GM20000 (cell line): ENCODE results near the gene GHRH.

Source experiments
- DNase-seq: peaks from one replicate; pipeline ENCODE4 v3.0.0; 2012; ENCODE audit warnings: low spot score
- TF ChIP-seq, protein P1 (sequence below): IDR thresholded peaks from 2 replicates; pipeline ENCODE4 v1.5.1; 2012; ENCODE audit warnings: mild to moderate bottlenecking, control low read depth; ENCODE audit errors: extremely low read depth, missing control alignments

Gene GHRH

DNA sequence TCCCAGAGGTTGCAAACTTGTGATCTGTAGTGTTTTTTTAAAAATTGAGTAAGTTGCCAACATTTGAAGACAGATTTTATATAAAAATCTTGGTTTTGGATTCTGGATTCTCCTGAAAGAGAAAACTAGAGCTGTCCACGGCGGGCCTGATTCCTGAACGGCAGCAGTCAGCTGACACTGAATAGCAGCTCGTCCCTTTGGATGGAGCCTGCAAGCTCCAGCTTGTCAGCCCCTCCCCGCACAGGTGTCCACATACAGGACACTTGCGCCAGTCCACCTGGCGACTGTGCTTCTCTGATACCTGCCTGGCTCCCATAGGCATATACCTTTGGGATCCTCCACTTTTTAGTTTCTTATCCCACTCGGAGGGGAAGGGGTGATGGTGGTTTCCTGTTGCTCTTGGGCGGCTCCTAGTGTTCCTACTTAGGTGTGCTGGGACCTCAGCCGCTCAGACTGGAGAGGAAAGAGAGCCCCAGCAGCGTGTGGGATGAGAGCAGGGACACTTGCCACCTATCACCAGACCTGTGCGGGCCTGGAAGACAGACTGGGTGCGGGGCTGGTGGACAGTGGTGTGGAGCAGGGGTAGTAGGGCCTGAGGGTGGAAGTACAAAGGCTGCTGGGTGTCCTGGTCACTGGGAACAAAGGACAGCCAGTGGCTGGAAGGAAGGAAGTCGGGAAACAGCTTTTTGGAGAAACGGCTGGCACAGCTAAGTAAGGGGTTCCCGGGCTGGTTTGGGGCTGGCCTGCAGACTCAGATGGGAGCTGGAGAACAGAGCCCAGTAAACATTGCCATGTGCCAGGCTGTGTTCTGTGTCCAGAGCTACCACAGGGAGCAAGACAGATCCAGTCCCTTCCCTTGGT lies 18.3 kb downstream of the GHRH start:
- TF ChIP-seq, protein P1, sequence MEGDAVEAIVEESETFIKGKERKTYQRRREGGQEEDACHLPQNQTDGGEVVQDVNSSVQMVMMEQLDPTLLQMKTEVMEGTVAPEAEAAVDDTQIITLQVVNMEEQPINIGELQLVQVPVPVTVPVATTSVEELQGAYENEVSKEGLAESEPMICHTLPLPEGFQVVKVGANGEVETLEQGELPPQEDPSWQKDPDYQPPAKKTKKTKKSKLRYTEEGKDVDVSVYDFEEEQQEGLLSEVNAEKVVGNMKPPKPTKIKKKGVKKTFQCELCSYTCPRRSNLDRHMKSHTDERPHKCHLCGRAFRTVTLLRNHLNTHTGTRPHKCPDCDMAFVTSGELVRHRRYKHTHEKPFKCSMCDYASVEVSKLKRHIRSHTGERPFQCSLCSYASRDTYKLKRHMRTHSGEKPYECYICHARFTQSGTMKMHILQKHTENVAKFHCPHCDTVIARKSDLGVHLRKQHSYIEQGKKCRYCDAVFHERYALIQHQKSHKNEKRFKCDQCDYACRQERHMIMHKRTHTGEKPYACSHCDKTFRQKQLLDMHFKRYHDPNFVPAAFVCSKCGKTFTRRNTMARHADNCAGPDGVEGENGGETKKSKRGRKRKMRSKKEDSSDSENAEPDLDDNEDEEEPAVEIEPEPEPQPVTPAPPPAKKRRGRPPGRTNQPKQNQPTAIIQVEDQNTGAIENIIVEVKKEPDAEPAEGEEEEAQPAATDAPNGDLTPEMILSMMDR, result no peak
- DNase-seq, result no peak

DNA sequence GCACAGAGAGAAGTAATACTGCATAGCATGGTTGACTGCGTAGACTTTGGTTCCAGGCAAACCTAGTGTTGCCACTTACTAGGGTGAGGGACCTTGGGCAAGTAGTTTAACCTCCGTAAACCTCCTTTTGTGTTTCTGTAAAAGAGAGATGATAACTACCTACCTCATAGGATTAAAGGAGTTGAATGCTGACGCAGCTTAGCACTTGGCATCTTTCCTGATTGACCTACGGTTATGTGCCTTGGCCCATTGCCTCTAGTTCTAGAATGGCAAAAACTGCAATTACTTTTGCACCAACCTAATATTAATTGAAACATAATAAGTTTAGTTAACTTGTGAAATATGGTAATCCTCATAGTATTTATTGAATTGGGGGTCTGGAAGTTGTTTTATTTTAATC lies 19.1 kb downstream of the GHRH start:
- TF ChIP-seq, protein P1, result no peak
- DNase-seq, result no peak

DNA sequence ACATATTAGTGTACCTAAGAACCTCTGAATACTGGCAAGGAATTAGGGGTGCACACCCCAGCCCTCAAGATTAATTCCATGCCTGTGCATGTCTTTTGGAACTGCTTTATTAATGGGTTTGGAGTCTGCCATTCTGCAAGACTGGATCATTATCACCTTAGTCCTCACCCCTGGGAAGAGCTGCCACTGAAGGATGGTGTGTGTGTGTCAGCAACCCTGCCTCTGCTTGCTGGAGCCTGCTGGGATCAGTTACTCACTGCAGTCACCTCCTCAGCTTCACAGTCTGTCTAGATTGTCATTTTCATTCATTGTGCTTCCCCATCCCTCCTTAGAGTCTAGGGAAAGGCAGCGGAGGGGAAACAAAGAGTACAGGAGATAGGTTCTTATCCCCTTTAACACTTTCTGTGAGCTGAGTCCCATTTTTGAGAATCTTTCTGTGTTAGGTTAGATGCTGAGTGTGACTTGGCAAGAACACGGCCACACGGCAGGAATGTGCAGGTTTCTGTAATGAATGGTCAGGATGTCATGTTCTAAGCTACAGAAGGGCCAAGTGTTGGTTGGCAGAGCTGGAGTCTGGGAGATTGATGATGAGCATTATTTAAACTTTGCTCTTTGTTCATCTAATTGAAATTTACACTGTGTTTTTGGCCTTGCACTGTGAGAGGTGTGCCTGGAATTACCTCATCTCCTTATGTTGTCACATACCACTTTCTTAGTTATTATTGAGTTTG lies 21.1 kb downstream of the GHRH start:
- TF ChIP-seq, protein P1, result no peak
- no peak for DNase-seq

DNA sequence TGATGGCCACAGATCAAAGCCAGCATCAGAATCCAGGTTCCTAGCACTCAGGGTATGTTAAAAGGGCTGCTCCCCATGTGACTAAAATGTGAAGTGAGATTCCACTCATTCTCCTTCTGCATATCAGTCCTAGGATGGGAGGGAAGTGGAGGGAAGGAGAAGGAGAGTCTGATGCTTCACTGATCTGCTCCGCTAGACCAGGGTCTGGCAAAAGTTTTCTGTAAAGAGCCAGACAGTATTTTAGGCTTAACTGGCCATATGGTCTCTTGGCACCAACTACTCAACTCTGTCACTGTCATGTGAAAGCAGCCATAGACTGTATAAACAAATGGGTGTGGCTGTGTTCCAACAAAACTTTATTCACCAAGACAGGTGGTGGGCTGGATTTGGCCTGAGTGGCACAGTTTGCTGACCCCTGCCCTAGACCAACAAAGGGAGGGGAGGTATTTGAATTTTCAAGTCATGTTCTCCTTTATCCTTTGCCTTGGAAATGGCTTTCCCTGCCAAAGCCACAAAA lies 22.6 kb downstream of the GHRH start:
- TF ChIP-seq, protein P1, result no peak
- no peak for DNase-seq

DNA sequence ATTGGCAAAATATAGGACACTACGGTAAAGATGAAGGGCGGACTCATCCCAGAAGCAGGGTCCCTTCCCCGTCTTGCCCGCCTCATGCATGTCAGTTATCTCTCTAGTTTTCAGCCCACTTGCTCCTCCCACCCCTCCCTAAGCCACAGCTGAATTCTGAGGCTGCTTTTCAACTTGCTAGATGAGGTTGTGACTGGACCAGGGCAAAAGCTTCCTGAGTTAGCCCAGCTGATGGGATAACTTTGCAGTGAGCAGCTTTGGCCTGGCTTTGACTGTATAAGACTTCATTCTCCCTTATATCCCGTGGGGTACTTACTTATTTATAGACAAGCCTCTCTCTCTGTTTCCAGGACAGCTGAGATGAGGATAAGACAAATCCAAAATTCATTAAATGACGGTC lies 23.2 kb downstream of the GHRH start:
- DNase-seq, result no peak
- TF ChIP-seq, protein P1, result no peak

DNA sequence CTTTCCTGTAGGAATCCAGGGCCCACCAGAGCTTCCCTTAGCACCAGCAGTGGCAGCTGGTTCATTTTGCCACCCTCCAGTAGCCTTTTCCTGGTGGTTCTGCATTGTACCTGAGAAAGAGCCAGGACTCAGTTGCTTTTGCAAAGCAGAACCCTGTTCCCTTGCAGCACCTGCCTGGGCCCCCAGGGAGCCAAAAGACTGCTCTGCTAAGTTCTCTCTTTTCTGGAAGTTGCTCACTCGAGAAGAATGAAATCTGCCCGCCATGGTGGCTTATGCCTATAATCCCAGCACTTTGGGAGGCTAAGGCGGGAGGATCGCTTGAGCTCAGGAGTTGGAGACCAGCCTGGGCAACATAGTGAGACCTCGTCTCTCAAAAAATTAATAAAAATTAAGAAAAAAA lies 24.0 kb downstream of the GHRH start:
- DNase-seq, result no peak
- TF ChIP-seq, protein P1, result no peak

DNA sequence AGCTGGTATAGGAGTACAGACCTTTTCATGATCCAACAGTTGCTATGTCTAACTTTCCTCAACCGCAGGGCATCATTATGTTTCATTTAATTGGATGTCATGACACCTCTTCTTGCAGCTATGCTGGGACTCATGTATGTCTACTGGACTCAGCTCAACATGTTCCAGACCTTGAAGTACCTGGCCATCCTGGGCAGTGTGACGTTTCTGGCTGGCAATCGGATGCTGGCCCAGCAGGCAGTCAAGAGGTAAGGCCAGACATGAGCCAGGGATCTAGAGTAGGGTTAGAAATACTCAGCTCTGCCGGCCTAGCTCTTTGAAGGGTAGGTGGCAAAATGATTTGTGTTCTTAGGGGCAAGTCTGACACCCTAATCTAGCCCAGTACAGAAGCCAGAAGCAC lies 25.2 kb downstream of the GHRH start:
- TF ChIP-seq, protein P1, result no peak

More for the DNA sequence above, 25.2 kb downstream of the GHRH start:
- DNase-seq, result no peak
